ENCODE results near the gene RCVRN.

DNA sequence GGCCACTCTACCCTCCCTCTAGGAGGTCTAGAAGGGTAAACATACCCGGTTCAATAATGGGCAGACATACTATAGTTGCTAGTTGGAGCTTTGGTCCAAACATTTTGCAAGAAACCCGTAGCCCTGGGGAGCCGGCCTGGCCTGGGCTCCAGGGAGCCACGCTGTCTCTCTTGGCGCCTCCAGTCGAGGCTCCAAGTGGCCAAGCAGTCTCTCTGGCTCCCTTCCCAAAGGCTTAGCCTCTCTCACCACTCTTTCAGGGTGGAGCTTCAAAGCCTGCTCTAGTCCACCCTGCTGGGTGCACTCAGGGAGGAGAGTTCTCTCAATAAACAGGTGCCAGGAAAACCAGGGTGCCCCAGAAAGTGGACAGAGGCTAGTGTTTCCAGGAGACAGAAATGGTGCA is 32.2 kb downstream of the RCVRN start:
- TF ChIP-seq CHD2 (IDR thresholded peaks at IDR 0.05; ENCODE audit: low read length, partially characterized antibody) (no peak), NRF1 (IDR thresholded peaks at IDR 0.05; ENCODE audit: low read depth, low read length) (no peak)
